ENCODE data around the gene ACOT2.
"Not testable (repeated sequence)": the region's sequence is repeated elsewhere in the genome, so short reads cannot be mapped to it uniquely, and the experiment has no call there.

Gene ACOT2

GRCh38 chr14:73576391-73576790, 7.4 kb downstream of the ACOT2 start:
- no peak for TF ChIP-seq CTCF (IDR thresholded peaks at IDR 0.05; ENCODE audit: low read depth, low read length)

GRCh38 chr14:73577214-73577613, 8.2 kb downstream of the ACOT2 start:
- H3K4me3 ChIP-seq (ENCODE audit: low read depth, low read length), result not testable (repeated sequence)

More at GRCh38 chr14:73576391-73576790, 7.4 kb downstream of the ACOT2 start:
- no peak overlapping the region for H3K4me3 ChIP-seq (ENCODE audit: low read depth, low read length)

- H3K4me3 ChIP-seq (ENCODE audit: low read depth, low read length), result not testable (repeated sequence)
Observed at GRCh38 chr14:73582102-73582979, 13.3 kb downstream of the ACOT2 start.

DNA sequence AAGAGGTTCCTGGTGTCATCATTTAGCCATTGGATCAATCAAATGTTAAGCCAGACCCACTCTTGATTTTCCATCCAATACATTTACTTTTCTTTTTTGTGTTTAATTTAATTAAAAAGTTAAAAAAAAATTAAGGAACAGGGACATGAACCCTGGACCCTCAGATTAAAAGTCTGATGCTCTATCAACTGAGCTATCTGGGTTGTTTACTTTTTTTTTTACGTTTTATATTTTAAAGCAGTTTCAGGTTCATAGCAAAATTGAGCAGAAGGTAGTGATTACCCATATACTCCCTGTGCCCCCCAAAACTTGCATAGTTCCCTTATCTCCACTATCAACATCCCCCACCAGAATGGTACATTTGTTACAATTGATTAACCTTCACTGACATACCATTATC, 19.7 kb downstream of the ACOT2 start:
- TF ChIP-seq CTCF (IDR thresholded peaks at IDR 0.05; ENCODE audit: low read depth, low read length), result no peak

DNA sequence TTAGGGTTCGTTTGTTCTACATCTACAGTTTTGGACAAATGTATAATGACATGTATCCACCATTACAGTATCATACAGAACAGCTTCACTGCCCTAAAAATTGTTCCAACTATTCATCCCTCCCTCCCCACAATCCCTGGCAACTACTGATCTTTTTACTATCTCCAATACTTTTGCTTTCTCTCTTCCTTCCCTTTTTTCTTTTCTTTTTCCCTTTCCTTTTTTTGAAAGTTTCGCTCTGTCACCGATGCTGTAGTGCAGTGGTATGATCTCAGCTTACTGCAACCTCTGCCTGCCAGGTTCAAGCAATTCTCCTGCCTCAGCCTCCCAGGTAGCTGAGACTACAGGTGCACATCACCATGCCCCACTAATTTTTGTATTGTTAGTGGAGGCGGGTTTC, 20.1 kb downstream of the ACOT2 start:
- no peak overlapping the region for H3K4me3 ChIP-seq (ENCODE audit: low read depth, low read length)

More for the DNA sequence above, 19.7 kb downstream of the ACOT2 start:
- H3K4me3 ChIP-seq (ENCODE audit: low read depth, low read length), result no peak overlapping the region

DNA sequence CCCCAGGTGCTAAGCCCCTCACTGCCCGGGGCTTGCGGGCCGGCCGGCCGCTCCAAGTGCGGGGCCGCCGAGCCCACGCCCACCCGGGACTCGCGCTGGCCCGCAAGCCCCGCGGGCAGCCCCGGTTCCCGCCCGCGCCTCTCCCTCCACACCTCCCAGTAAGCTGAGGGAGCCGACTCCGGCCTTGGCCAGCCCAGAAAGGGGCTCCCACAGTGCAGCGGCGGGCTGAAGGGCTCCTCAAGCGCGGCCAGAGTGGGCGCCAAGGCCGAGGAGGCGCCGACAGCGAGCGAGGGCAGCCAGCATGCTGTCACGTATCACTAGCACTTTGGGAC, 21.6 kb downstream of the ACOT2 start:
- H3K4me3 ChIP-seq (ENCODE audit: low read depth, low read length), result not testable (repeated sequence)

More for the DNA sequence above, 20.1 kb downstream of the ACOT2 start:
- TF ChIP-seq CTCF (IDR thresholded peaks at IDR 0.05; ENCODE audit: low read depth, low read length), result no peak

DNA sequence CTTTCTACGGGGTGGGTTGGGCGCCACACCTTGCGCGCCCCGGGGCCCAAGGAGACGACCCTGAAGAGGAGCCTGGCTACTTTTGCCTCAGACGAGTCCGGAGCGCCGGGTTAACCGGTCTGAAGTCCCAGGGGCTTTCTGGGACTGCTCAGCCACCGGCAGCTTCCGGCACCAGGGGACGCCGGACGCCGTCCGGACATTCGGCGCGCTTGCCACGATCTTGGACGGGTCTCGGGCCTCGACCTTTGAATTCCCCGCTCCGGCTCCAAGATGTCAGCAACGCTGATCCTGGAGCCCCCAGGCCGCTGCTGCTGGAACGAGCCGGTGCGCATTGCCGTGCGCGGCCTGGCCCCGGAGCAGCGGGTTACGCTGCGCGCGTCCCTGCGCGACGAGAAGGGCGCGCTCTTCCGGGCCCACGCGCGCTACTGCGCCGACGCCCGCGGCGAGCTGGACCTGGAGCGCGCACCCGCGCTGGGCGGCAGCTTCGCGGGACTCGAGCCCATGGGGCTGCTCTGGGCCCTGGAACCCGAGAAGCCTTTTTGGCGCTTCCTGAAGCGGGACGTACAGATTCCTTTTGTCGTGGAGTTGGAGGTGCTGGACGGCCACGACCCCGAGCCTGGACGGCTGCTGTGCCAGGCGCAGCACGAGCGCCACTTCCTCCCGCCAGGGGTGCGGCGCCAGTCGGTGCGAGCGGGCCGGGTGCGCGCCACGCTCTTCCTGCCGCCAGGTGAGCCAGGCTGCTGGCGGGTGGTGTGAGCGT, 22.9 kb downstream of the ACOT2 start, which contains the start of gene ACOT4:
Gene ACOT4, plus strand, starts transcription at position 184 of the 760 bp plus-strand sequence. Its CDS starts 87 bp downstream, at position 271.
- H3K4me3 ChIP-seq (ENCODE audit: low read depth, low read length), result peak within 1 kb of the TSS; percentile 41
- TF ChIP-seq CTCF (IDR thresholded peaks at IDR 0.05; ENCODE audit: low read depth, low read length), result no peak

DNA sequence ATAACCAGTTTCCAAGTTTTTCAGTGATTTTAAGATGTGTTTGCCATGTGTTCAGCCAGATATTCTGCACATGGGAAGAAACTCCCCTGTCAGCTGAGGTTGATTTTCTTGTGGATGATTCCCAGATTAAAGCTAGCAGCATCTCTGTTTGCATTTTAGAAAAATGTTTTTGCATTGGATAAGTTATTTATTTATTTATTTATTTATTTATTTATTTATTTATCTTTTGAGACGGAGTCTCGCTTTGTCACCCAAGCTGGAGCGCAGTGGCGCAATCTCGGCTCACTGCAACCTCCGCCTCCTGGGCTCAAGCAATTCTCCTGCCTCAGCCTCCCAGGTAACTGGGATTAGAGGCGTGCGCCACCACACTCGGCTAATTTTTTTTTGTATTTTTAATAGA, 25.5 kb downstream of the ACOT2 start:
- TF ChIP-seq CTCF (IDR thresholded peaks at IDR 0.05; ENCODE audit: low read depth, low read length), result no peak
- no peak overlapping the region for H3K4me3 ChIP-seq (ENCODE audit: low read depth, low read length)

Measured in WI38 (cell line).